ENCODE data around the gene TUFT1. TPM values are rescaled to one million over a fixed set of nuclear protein-coding genes. Genes with fewer than 3 reads are reported as not detected.

Gene TUFT1
- total RNA-seq, 2 experiments from 2014 or later = 0.06 to 0.13 TPM

- BruUV-seq (replicated peaks) = no TSS peak
Measured at GRCh38 chr1:151579436-151580225, 39.5 kb downstream of the TUFT1 start.

GRCh38 chr1:151581451-151581850, 41.3 kb downstream of the TUFT1 start:
- Histone ChIP-seq H3K79me2 (ENCODE audit: insufficient read depth, low read depth, low read length) (no peaks in the 10 kb centered on the region), H2AFZ (ENCODE audit: low read length) (no peak overlapping the region), H3K4me1 (ENCODE audit: insufficient read depth, low read length, poor library complexity, severe bottlenecking) (no peaks in the 10 kb centered on the region), H3K27ac (ENCODE audit: low read depth, low read length, poor library complexity, severe bottlenecking) (no peak overlapping the region), H4K20me1 (ENCODE audit: insufficient read depth, low read length) (no peaks in the 10 kb centered on the region), H3K9me3 (ENCODE audit: low read length) (no peaks in the 10 kb centered on the region), H3K4me2 (ENCODE audit: low read length) (no peak overlapping the region), H3K9me2 (ENCODE audit: insufficient read depth, low read length) (no peaks in the 10 kb centered on the region), H3K36me3 (ENCODE audit: insufficient read depth, low read length) (no peaks in the 10 kb centered on the region), H3K4me3 (ENCODE audit: low read depth, low read length, poor library complexity, severe bottlenecking) (no peak overlapping the region)
- DNase-seq (ENCODE audit: low spot score) = no peak
- intact Hi-C loops (cut with micrococcal nuclease; ENCODE audit: unreplicated experiment) = no loop called here
- no peak for TF ChIP-seq CTCF (conservative IDR thresholded peaks at IDR 0.05; ENCODE audit: low read length)
- TF ChIP-seq EZH2phosphoT487 (IDR thresholded peaks at IDR 0.05; ENCODE audit: borderline replicate concordance, low read depth, low read length) = no peak
- CTCF ChIA-PET (ENCODE audit: unreplicated experiment) = no interaction called here
- POLR2A ChIA-PET = interaction anchor here (0.9 kb wide), 1 partner anchor 12 kb away, joined by 3 read pairs; no protein-coding TSS in a partner anchor
- no TSS peak for BruUV-seq (replicated peaks)

More at GRCh38 chr1:151579436-151580225, 39.5 kb downstream of the TUFT1 start:
- Histone ChIP-seq H4K20me1 (ENCODE audit: insufficient read depth, low read length) (no peaks in the 10 kb centered on the region), H3K4me2 (ENCODE audit: low read length) (no peak overlapping the region), H3K9me2 (ENCODE audit: insufficient read depth, low read length) (no peaks in the 10 kb centered on the region), H2AFZ (ENCODE audit: low read length) (no peak overlapping the region), H3K9me3 (ENCODE audit: low read length) (no peaks in the 10 kb centered on the region), H3K36me3 (ENCODE audit: insufficient read depth, low read length) (no peaks in the 10 kb centered on the region), H3K27ac (ENCODE audit: low read depth, low read length, poor library complexity, severe bottlenecking) (no peak overlapping the region), H3K79me2 (ENCODE audit: insufficient read depth, low read depth, low read length) (no peaks in the 10 kb centered on the region), H3K4me3 (ENCODE audit: low read depth, low read length, poor library complexity, severe bottlenecking) (no peak overlapping the region), H3K4me1 (ENCODE audit: insufficient read depth, low read length, poor library complexity, severe bottlenecking) (no peaks in the 10 kb centered on the region)
- intact Hi-C loops (cut with micrococcal nuclease; ENCODE audit: unreplicated experiment) = no loop called here
- TF ChIP-seq CTCF (conservative IDR thresholded peaks at IDR 0.05; ENCODE audit: low read length) = no peak
- TF ChIP-seq EZH2phosphoT487 (IDR thresholded peaks at IDR 0.05; ENCODE audit: borderline replicate concordance, low read depth, low read length) = no peak
- ChIA-PET CTCF (ENCODE audit: unreplicated experiment) (no interaction called here), POLR2A (interaction anchor here (0.6 kb wide), 3 partner anchors 121 to 444 kb away, joined by 3 read pairs; no protein-coding TSS in a partner anchor)
- DNase-seq (ENCODE audit: low spot score) = no peak

- no peak overlapping the region for H3K4me3 ChIP-seq (ENCODE audit: low read depth, low read length, poor library complexity, severe bottlenecking)
- no peak for DNase-seq (ENCODE audit: low spot score)
- BruUV-seq (replicated peaks) = no TSS peak
- H3K79me2 ChIP-seq (ENCODE audit: insufficient read depth, low read depth, low read length) = no peaks in the 10 kb centered on the region
- POLR2A ChIA-PET = no interaction called here
- H2AFZ ChIP-seq (ENCODE audit: low read length) = no peak overlapping the region
- no peaks in the 10 kb centered on the region for H3K9me2 ChIP-seq (ENCODE audit: insufficient read depth, low read length)
- no peak overlapping the region for H3K27ac ChIP-seq (ENCODE audit: low read depth, low read length, poor library complexity, severe bottlenecking)
- CTCF ChIA-PET (ENCODE audit: unreplicated experiment) = no interaction called here
- no peaks in the 10 kb centered on the region for H4K20me1 ChIP-seq (ENCODE audit: insufficient read depth, low read length)
- H3K4me1 ChIP-seq (ENCODE audit: insufficient read depth, low read length, poor library complexity, severe bottlenecking) = no peaks in the 10 kb centered on the region
- no peak overlapping the region for H3K4me2 ChIP-seq (ENCODE audit: low read length)
- intact Hi-C loops (cut with micrococcal nuclease; ENCODE audit: unreplicated experiment) = no loop called here
- no peaks in the 10 kb centered on the region for H3K9me3 ChIP-seq (ENCODE audit: low read length)
- no peaks in the 10 kb centered on the region for H3K36me3 ChIP-seq (ENCODE audit: insufficient read depth, low read length)
- TF ChIP-seq CTCF (conservative IDR thresholded peaks at IDR 0.05; ENCODE audit: low read length) = no peak
Measured at GRCh38 chr1:151581921-151582320, 41.8 kb downstream of the TUFT1 start.
